Measurements from ENCODE around the gene ID4. TPM values are rescaled to one million over a fixed set of nuclear protein-coding genes. Genes with fewer than 3 reads are reported as not detected.
"Not testable (repeated sequence)": the region's sequence is repeated elsewhere in the genome, so short reads cannot be mapped to it uniquely, and the experiment has no call there.

ID4 gene
- total RNA-seq, 1 donor from 2014 or later: 68.6 TPM

DNA sequence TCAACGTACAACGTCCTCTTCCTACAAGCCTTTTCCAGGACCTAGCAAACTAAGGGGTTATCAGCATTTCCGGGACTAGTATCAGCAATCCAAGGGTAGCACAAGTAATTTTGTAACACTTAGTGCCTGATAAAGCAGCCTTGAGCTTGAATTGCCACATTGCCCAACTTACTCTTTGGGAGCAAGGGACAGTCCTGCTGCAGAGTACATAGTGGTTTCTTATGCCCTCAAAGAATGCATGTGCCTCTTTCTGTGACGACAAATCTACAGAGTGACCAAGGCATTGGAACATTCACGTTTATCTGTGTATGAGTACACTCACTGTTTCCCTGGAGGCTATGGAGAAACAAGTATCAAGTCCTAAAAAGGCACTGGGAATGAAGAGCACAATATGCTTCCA is 3.2 kb upstream of the ID4 start:
- DNase-seq: no peak

DNA sequence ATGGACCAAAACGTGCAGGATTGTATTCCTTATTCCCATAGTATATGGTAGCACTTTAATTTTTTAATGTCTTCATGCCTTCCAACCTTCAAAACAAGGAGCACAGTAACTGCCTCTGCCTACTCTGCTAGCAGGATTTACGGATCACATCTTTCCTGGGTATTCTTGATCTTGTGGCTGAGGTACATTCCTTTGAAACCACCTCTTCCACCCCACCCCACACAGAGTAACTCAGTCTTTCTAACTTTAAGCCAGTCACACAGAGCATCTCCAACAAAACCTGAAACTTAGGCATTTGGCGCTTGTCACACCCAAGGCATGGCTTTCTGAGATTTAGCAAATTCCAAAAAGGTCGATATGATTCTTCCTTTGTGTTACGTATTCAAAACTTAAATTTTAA is 2.3 kb upstream of the ID4 start:
- DNase-seq: no peak

DNA sequence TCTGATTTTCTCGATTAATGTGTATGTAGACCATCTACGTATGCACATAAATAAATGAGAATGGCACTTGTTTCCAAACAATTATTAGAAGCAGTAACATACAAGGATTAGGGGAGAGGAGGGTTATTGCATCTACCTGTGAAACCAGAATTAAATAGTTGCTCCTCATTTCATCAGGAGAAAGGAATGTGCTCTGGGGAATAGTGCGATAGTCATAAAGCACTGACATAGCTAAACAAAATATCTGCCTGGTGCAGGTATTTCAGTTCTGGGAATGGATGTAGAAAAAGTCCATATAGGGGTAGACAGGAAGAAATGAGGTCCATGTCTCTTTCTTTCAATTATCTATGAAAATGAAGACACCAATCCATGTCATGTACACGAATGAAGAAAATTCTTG is 1.6 kb upstream of the ID4 start:
- DNase-seq: no peak

DNA sequence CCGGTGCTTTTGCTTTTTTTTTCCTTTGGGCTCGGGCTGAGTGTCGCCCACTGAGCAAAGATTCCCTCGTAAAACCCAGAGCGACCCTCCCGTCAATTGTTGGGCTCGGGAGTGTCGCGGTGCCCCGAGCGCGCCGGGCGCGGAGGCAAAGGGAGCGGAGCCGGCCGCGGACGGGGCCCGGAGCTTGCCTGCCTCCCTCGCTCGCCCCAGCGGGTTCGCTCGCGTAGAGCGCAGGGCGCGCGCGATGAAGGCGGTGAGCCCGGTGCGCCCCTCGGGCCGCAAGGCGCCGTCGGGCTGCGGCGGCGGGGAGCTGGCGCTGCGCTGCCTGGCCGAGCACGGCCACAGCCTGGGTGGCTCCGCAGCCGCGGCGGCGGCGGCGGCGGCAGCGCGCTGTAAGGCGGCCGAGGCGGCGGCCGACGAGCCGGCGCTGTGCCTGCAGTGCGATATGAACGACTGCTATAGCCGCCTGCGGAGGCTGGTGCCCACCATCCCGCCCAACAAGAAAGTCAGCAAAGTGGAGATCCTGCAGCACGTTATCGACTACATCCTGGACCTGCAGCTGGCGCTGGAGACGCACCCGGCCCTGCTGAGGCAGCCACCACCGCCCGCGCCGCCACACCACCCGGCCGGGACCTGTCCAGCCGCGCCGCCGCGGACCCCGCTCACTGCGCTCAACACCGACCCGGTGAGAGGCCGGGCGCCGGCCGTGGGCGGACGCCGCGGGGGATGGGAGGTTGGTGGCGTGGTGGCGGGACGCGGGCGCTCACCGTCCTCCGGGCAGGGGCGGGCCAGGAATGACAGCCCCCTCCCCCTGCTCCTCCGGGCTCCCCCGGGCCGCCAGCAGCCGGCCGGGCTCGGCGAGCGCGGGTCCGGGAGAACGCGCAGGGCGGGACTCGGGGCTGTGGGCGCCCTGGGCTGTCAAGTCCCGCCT is 606 bp downstream of the ID4 start:
- DNase-seq: no peak

DNA sequence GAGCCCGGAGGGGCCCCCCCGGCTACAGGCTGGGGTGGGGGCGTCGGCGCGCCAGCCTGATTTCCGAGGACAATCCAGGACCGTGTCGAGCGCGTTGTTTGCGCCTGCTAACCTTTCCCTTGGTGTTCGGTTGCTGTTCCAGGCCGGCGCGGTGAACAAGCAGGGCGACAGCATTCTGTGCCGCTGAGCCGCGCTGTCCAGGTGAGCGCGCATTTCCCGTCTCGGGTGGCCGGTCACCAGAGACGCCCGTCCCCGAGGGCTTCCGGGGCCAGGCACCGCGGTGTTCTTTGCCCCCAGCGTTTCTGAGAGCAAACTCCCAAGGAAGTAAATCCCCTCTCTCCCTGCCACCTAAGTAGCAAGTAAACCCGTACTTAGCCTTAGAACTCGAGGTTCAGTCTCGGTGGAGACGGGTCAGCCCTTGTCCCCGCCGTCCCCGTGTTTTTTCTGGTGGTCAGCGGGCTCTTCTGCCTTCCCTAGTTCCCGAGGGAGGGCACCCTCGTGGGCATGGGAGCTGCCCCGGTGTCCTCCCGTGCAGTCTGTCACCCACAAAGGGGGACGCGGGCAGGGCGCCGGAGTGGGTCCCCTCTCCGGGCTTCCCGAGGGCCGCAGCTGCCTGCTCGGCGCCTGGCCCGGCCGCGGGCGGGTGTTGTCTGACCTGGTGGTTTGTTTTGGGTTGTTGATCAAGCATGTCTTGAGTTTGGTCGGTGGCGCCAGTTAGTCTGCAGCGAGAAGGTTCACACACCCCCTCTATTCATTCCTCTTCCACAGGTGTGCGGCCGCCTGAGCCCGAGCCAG is 1.5 kb downstream of the ID4 start:
- no peak for DNase-seq

DNA sequence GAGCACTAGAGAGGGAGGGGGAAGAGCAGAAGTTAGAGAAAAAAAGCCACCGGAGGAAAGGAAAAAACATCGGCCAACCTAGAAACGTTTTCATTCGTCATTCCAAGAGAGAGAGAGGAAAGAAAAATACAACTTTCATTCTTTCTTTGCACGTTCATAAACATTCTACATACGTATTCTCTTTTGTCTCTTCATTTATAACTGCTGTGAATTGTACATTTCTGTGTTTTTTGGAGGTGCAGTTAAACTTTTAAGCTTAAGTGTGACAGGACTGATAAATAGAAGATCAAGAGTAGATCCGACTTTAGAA is 2.0 kb downstream of the ID4 start:
- no peak for DNase-seq

DNA sequence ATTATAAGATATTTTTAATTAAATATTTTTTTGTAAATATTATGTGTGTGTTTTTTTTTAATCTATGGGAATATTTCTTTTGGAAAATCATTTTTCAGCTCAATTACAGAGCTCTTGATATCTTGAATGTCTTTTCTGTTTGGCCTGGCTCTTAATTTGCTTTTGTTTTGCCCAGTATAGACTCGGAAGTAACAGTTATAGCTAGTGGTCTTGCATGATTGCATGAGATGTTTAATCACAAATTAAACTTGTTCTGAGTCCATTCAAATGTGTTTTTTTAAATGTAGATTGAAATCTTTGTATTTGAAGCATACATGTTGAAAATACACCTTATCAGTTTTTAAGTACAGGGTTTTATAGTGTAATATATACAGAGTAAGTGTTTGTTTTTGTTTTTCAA is 2.6 kb downstream of the ID4 start:
- no peak for DNase-seq

DNA sequence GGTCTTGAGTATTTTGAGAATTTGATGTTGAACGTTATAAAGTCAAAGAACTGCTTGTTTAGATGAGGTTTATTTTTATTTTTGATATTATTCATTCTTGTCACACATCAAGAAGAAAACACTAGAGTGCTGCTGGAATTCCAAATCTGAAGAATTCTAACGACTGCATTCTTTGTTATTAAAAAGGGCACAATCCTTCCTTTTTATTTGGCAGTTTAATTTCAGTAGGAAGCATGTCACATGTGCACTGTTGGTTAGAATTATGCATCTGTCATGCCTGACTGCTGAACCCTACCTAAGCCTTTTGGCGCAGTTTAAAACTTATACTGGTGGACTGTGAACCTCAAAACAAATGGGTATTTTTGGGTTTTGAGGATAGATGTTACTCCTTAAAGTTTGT is 4.0 kb downstream of the ID4 start:
- DNase-seq: no peak

DNA sequence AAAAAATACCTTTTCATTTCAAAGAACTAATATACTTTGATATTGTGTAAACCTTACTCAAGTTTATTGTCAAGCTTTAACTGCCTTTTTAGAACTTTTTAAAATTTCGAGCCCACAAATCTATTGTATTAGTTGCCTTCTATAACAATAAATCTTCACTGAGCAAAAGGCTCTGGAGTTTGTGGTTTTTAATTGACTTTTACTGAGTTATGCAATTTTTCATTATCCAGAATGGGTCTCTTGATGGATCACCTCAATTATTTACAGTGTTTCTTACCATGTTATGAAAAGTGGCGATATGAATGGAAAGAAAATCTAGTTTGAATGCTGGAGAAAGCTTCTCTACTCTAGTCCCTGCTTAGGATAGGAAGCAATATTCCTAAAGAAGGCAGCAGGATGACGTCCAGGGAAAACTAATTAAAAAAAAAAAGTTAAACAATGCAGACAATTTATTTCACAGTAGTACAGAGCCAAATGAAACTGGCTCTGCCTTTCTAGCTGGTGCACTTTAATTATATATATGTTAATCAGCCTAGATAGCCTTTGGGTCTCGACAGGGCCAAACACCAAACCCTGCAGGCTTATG is 5.0 kb downstream of the ID4 start:
- DNase-seq: no peak

DNA sequence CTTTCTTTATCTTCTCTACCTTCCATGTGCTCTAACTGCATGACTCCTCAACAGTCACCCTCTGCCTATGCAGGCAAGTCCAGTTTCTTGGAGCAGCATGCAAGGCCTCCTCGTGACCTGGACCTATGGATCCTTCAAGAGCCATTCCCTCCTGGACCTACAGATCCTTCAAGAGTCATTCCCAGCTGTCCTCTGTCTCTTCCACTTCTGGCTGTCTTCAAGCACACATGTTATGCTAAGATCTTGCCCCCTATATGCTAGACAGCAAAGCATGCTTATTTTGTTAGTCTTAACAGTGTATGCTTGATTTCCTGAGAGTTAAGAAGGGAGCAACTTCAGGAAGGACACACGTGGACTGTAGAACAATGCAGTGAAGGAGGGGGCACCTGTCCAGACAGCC is 7.5 kb downstream of the ID4 start:
- no peak for DNase-seq

DNA sequence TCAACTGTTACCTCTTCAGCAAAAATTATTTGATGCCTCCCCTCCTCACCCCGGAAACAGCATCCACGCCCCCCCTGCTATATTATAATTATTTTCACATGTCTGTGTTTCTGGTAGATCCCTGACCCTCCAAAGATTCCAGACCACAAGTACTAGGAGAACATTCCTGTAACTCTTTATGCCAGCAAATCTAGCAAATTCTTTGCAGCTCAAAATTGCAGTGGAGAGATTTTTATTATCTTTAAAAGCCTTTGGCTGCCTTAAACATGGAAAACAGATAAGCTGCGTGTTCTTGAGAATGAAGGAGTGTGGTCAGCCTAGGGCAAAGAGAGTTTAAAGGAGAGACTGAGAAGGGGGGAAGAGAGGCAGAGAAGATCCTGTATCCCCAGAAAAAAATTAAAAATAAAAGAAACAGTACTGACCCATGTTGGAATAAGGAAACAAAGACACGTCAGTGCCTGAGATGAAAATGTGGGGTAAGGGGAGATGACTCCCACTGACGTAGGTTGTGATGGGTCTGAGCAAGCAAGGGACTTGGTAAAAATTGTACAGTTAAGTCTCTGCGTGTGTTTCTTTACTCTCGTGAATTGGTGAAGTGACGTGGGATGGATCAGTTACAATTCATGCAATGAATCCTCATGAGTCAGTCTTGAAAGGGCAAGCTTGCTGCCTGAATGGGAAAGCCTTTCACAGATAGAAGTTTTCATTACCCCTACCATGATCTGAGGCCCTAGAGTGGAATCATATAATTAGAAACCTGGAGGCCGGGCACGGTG is 8.3 kb downstream of the ID4 start:
- DNase-seq: no peak

DNA sequence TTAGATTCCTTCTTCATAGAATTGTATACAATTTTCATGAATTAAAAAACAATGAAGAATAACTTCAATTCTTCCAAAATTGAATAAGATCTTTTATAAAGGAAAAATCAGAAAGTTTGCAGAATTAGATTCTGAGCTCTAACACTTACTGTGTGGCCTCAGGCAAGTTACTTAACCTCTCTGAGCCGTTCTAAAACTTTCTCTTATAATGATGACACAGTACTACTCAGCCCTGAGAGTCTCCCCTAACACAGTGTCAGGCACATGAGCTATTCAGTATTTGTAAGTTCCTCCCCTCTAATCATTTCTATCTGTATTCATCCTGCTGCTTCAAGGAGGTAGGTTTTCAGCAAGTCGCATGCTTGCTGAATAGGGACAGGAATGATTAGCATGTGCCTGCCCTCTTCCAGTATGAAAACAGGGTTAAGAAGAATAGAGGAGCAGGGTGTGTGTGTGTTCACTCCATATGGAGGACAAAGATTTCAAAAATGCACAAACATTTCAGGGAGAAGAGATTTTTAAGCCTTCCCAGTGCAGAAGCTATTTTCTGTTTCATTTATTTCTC is 11.4 kb downstream of the ID4 start:
- no peak for DNase-seq

DNA sequence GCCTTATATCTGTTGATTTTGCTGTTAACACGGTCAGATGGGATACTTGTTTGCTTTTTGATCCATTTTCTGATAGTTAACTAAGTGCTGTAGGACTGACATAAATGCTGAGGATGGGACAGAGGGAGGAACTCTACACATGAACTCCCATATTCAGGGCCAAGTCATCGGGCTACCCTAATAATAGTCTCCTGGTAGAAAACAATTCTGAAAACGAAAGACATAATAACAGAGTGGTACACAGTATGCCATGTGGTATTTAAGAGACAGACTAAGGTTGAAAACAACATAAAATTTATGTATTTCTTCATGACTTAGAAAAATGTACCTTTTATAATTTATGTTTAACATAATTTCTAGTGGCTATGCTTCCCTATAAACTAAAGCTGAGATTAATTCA is 12.0 kb downstream of the ID4 start:
- no peak for DNase-seq

DNA sequence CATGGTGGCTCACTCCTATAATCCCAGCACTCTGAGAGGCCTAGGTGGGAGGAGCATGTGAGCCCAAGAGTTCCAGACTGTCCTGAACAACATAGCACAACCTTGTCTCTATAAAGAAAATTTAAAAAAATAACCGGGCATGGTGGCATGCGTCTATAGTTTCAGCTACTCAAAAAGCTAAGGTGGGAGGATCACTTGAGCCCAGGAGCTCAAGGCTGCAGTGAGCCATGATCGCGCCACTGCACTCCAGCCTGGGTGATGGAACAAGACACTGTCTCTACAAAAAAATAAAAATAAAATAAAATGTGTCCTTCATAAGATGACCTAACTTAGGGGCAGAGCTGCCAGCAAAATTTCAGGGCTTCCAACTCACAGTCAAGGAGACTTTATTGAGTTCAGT is 12.6 kb downstream of the ID4 start:
- no peak for DNase-seq

DNA sequence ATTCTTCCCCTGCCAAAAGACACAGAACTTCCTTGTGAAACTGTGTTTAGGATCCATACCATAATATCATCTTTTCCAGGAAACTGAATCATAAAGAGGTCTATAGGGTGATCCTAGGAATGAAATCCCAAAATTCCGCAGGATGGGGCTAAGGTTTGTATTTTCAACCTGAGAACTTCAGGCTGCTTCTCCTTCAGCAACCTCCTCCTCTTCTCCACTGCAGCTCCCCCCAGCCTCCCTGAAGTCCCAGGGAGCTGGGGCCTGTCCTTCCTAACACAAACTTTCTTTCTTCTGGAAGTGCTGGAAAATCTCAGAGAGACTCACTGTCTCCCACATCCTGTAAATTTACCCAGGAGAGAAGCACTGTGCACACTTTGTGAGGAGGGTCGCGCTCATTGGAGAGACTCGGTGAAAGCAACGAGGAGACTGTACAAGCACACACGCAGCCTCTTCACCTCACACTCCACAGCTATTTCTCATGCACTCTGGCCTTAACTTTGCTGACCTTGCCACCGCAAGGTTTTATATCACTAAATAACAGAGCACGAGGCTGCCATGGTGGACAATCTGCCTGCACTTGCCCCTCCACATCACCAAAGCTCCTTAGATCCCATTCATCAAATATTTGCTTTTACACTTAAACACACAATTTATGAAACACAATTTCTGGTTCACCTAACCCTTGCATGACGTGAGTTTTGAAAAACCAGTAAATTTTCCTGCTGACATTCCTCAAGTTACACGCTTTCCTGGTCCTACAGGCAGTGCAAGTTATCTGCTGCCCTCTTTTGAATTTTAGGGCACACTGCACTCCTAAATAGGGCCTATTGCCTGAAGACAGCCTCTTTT is 14.3 kb downstream of the ID4 start:
- peak; percentile 67 for DNase-seq

DNA sequence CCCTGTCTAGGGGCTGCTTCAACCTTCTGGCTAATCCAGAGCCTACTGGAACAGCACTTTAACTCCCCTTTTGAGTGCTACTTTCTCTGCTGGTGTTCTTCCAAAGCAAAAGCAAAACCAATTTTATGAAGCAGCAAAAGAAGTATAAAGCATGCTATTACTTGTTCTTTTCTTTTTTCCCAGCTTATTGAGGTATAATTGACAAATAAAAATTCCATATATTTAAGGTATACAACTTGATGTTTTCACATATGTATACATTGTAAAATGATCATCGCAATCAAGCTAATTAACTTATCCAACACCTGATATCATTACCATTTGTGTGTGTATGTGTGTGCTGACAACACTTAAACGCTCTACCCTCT is 14.9 kb downstream of the ID4 start:
- DNase-seq: no peak

DNA sequence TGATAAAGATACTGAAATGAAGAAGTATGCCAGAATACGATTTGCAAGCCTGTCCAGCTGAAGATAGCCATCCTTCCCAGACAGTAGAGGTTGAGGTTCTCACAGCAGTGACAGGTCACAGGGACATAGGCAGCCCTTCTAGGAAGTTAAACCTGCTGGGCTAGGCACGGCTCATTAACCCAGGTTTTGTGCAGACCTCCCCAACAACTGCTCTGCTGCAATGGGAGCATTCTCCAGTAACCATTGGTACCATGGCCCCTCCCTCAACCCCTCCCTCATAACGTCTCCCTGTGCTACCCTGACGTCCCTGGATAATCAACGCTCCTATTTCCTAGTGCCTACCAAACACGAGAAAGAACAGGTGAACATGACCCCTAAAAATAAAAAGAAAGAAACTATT is 15.8 kb downstream of the ID4 start:
- DNase-seq: no peak

DNA sequence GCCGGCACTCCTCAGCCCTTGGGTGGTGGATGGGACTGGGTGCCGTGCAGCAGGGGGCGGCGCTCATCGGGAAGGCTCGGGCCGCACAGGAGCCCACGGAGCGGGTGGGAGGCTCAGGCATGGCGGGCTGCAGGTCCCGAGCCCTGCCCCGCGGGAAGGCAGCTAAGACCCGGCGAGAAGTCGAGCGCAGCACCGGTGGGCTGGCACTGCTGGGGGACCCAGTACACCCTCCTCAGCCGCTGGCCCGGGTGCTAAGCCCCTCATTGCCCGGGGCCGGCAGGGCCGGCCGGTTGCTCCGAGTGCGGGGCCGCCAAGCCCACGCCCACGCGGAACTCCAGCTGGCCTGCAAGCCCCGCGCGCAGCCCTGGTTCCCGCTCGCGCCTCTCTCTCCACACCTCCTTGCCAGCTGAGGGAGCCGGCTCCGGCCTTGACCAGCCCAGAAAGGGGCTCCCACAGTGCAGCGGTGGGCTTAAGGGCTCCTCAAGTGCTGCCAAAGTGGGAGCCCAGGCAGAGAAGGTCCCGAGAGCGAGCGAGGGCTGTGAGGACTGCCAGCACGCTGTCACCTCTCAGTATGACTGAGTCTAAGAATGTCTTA is 17.3 kb downstream of the ID4 start:
- DNase-seq: not testable (repeated sequence)

DNA sequence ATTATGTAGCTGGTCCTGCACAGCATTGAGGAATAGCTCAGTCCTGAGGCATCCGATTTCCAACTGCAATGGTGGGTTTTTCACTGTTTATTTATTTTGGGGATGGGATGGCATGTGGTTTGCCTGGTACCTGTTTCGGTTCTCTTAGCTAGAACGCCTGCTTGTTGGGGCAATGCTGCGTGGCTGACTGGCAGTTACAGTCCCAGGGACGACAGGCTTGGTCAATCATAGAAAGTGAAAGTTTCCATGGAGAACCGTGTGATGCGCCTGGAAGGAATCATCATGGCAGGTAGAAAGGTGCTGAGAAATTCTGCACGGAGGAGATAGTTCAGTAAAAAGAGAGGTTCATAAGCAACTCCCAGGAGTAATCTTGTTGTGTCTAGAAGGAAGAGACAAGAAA is 18.4 kb downstream of the ID4 start:
- DNase-seq: no peak

DNA sequence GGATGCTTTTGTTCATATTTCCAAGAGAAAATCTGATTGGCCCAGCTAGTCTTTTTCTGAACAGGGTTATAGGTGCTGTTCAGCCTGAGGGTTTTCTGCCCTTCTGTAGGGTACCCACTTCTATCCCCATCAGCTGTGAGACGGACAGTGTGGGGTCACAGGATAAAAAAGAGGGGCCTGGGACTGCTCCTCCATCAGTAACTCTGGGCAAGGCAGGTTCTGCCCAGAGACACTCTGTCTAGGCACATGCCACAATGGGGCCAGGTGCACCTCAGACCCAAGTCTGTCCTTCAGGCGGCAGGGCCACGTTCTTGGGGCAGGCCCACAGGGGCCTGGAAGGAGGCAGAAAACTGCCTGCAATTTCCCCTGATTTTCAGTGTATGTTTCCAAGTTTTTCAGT is 20.0 kb downstream of the ID4 start:
- DNase-seq: no peak

DNA sequence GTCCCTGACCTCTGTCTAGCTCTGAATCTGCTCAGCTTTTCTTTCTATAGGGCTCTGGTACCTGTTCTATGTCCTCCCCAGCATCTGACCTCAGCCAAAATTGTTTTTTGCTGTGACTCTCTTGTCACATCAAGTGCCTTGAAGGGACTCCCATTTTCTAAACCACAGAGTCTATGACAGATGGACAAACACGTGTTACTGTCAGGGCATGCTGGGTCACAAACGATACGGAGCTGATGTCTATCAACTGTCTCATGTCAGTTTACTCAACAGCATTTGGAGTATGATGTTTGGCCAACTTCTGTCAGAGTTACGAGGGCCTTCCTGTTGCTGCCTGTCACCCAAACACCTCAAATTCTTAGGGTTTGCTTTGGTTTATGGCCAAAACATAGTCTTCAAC is 20.5 kb downstream of the ID4 start:
- DNase-seq: no peak
